Lower leg skin (tissue), 3 donors: ENCODE measurements around the gene TLX1.

ENCODE experiments used
- CTCF ChIP-seq, 3 donors: fragments of 450-650 bp; IDR thresholded peaks; one replicate each; pipeline ENCODE4 v1.5.1; 2016; ENCODE audit warnings: antibody characterized with exemption in 3 of 3, mild to moderate bottlenecking in 3 of 3, moderate library complexity in 2 of 3
- POLR2A ChIP-seq, 2 donors: fragments of 450-650 bp; IDR thresholded peaks; one replicate each; pipeline ENCODE4 v1.6.1; 2016 to 2017; ENCODE audit warnings: antibody characterized with exemption in 2 of 2, mild to moderate bottlenecking in 1 of 2, moderate library complexity in 1 of 2

GRCh38 chr10:101176577-101176976 is 45.5 kb downstream of the TLX1 start:
- TF ChIP-seq CTCF (IDR thresholded peaks at IDR 0.05) (no peak), POLR2A (IDR thresholded peaks at IDR 0.05) (no peak)
